HepG2 (cell line): ENCODE results near the gene C1QTNF5. TPM values are rescaled to one million over a fixed set of nuclear protein-coding genes. Genes with fewer than 3 reads are reported as not detected.

Experiments used
- ATAC-seq: fragments of 200-7000 bp; cut with Tn5 transposase; 3 replicates; pipeline ENCODE4 v1.9.1; 2020; ENCODE audit warnings: mild to moderate bottlenecking, moderate library complexity
- BruUV-seq: library from RNA; stranded (reverse); fragments of 400-500 nt; replicated peaks from 2 replicates; lab custom pipeline; 2021; lab: Mats Ljungman, UMichigan
- CTCF ChIA-PET: fragments of 300-600 bp; formaldehyde crosslinking; extraction: SDS; loops from one replicate; lab custom pipeline; 2021; ENCODE audit warnings: low total read pairs, inconsistent platforms, low intra/inter-chr PET ratio; lab: Yijun Ruan, JAX
- POLR2A ChIA-PET: fragments of 350-600 bp; sonication (Branson Sonifier 250); formaldehyde crosslinking; loops from one replicate; lab custom pipeline; 2020; ENCODE audit warnings: antibody characterized with exemption, inconsistent platforms; lab: Yijun Ruan, JAX
- DNase-seq: peaks from one replicate; pipeline ENCODE4 v3.0.0-alpha.2; 2015; ENCODE audit warnings: low spot score
- FAIRE-seq: peaks from 3 replicates; lab custom pipeline; 2011; peaks lifted over from hg19 to GRCh38; lab: Jason Lieb, UNC
- H2AFZ ChIP-seq: one replicate; pipeline ENCODE4 v1.6.1; 2011; ENCODE audit warnings: low read length, inconsistent platforms
- H3K27ac ChIP-seq: fragments of 300-600 bp; 3 replicates; pipeline ENCODE4 v1.8.0; 2011; ENCODE audit warnings: mixed run types, mild to moderate bottlenecking, mixed read lengths, low read length, inconsistent platforms; ENCODE audit not compliant: insufficient read depth; ENCODE audit errors: extremely low read length
- H3K27me3 ChIP-seq, 2 experiments: fragments of 200-600 bp in 1 of 2; 2 replicates in 1 of 2; 3 replicates in 1 of 2; pipeline versions ENCODE4 v1.6.0 to v1.8.0; 2011; ENCODE audit warnings: low read length in 2 of 2, mild to moderate bottlenecking in 2 of 2, moderate library complexity in 2 of 2, inconsistent platforms in 1 of 2; ENCODE audit not compliant: insufficient read depth in 2 of 2, control insufficient read depth in 1 of 2
- H3K36me3 ChIP-seq, 2 experiments: fragments of 200-600 bp in 1 of 2; replicated peaks in 1 of 2; 2 replicates in 1 of 2; 3 replicates in 1 of 2; pipeline versions ENCODE4 v1.5.1 to v1.8.0; 2011; ENCODE audit warnings: low read length in 2 of 2, inconsistent platforms in 1 of 2; ENCODE audit not compliant: insufficient read depth in 2 of 2, control insufficient read depth in 1 of 2
- H3K4me1 ChIP-seq: 2 replicates; pipeline ENCODE4 v1.5.1; 2012; ENCODE audit warnings: low read length, inconsistent platforms; ENCODE audit not compliant: insufficient read depth
- H3K4me2 ChIP-seq: 2 replicates; pipeline ENCODE4 v1.6.0; 2011; ENCODE audit warnings: low read depth, low read length, inconsistent platforms
- H3K4me3 ChIP-seq, 3 experiments: fragments of 200-600 bp in 1 of 3; sonication (generic), shearing (Covaris generic) in 1 of 3; replicated peaks in 1 of 3; 2 replicates each; pipeline ENCODE4 v1.5.1; 2011 to 2016; ENCODE audit warnings: low read length in 3 of 3, inconsistent platforms in 2 of 3, low read depth in 2 of 3, mild to moderate bottlenecking in 2 of 3, control low read depth in 1 of 3, mixed read lengths in 1 of 3; ENCODE audit not compliant: insufficient read depth in 1 of 3
- H3K79me2 ChIP-seq: one replicate; pipeline ENCODE4 v1.6.1; 2011; ENCODE audit warnings: low read length, inconsistent platforms; ENCODE audit not compliant: insufficient read depth
- H3K9ac ChIP-seq: 2 replicates; pipeline ENCODE4 v1.6.0; 2011; ENCODE audit warnings: mild to moderate bottlenecking, low read depth, low read length, inconsistent platforms; ENCODE audit not compliant: insufficient read depth
- H3K9me3 ChIP-seq: 2 replicates; pipeline ENCODE4 v1.5.1; 2012; ENCODE audit warnings: mild to moderate bottlenecking, low read length
- H4K20me1 ChIP-seq: 2 replicates; pipeline ENCODE4 v1.6.0; 2011; ENCODE audit warnings: inconsistent platforms, mild to moderate bottlenecking, low read length, moderate library complexity; ENCODE audit not compliant: insufficient read depth
- ARNT2 ChIP-seq: sonication (generic); formaldehyde crosslinking; IDR thresholded peaks from 2 replicates; pipeline ENCODE4 v1.8.0; 2022; ENCODE audit warnings: mild to moderate bottlenecking, low read depth, missing genetic modification reagents, moderate library complexity
- CHCHD3 ChIP-seq: sonication (generic); formaldehyde crosslinking; IDR thresholded peaks from 2 replicates; pipeline ENCODE4 v1.8.0; 2022; ENCODE audit warnings: mild to moderate bottlenecking, missing genetic modification reagents, moderate library complexity
- GATAD2A ChIP-seq: IDR thresholded peaks from 2 replicates; pipeline ENCODE4 v1.6.1; 2016
- HDAC2 ChIP-seq: sonication (generic); formaldehyde crosslinking; IDR thresholded peaks from 2 replicates; pipeline ENCODE4 v1.4.0; 2020; ENCODE audit warnings: missing genetic modification reagents
- HNRNPL ChIP-seq: fragments of 200-400 bp; formaldehyde crosslinking; IDR thresholded peaks from 2 replicates; pipeline ENCODE4 v1.6.1; 2017; ENCODE audit warnings: mild to moderate bottlenecking, low read depth, low read length
- NFE2 ChIP-seq: sonication (generic); formaldehyde crosslinking; IDR thresholded peaks from 2 replicates; pipeline ENCODE4 v1.4.0; 2020; ENCODE audit warnings: missing genetic modification reagents
- NR1H2 ChIP-seq: sonication (generic); formaldehyde crosslinking; IDR thresholded peaks from 2 replicates; pipeline ENCODE4 v1.8.1; 2022; ENCODE audit warnings: low read depth, missing genetic modification reagents, borderline replicate concordance
- ZFP90 ChIP-seq: sonication (generic); formaldehyde crosslinking; IDR thresholded peaks from 2 replicates; pipeline ENCODE4 v1.8.0; 2022; ENCODE audit warnings: missing genetic modification reagents, mild to moderate bottlenecking, inconsistent platforms, borderline replicate concordance
- ZNF292 ChIP-seq: sonication (generic); formaldehyde crosslinking; IDR thresholded peaks from 2 replicates; pipeline ENCODE4 v1.8.1; 2022; ENCODE audit warnings: mild to moderate bottlenecking, low read depth, missing genetic modification reagents, borderline replicate concordance
- ZNF577 ChIP-seq: sonication (generic); formaldehyde crosslinking; IDR thresholded peaks from 2 replicates; pipeline ENCODE4 v1.4.0; 2020; ENCODE audit warnings: mild to moderate bottlenecking, low read depth, missing genetic modification reagents, borderline replicate concordance
- ZNF652 ChIP-seq: IDR thresholded peaks from 2 replicates; pipeline ENCODE4 v1.6.1; 2016; ENCODE audit warnings: low read depth, borderline replicate concordance
- ZNF678 ChIP-seq: sonication (generic); formaldehyde crosslinking; IDR thresholded peaks from 2 replicates; pipeline ENCODE4 v1.4.0; 2020; ENCODE audit warnings: mild to moderate bottlenecking, missing genetic modification reagents
- ZNF781 ChIP-seq: sonication (generic); formaldehyde crosslinking; IDR thresholded peaks from 2 replicates; pipeline ENCODE4 v1.5.1; 2020; ENCODE audit warnings: borderline replicate concordance, mild to moderate bottlenecking, missing genetic modification reagents; ENCODE audit errors: not compliant biosample characterization
- ZSCAN29 ChIP-seq: sonication (generic); formaldehyde crosslinking; conservative IDR thresholded peaks from 2 replicates; pipeline ENCODE4 v1.4.0; 2020; ENCODE audit warnings: mild to moderate bottlenecking, missing genetic modification reagents
- WGBS: methylation state at CpG from one replicate; pipeline ENCODE4 v1.1.6; 2017; ENCODE audit warnings: low lambda C conversion rate; 5-methylcytosine and 5-hydroxymethylcytosine counted together
- in situ Hi-C: cut with HindIII; loops from 2 replicates; pipeline ENCODE4 v1.10.0; 2017; ENCODE audit warnings: low pct_unique_long_range_greater_than_20kb; ENCODE audit not compliant: extremely low pct_ligation_motif_present
- intact Hi-C: fragments of 100-400 bp; cut with micrococcal nuclease; formaldehyde crosslinking; loops from one replicate; pipeline ENCODE4 v1.10.0; 2022; ENCODE audit not compliant: unreplicated experiment
- polyA plus RNA-seq, 8 experiments: library from polyadenylated mRNA; depleted of rRNA in 3 of 8; stranded (reverse) in 7 of 8; unstranded in 1 of 8; fragments of >200 nt; fragmentation: Illumina TruSeq in 4 of 8; extraction: Trizol in 4 of 8; gene quantifications; 2 replicates each; pipeline versions ENCODE4 v1.2.1 to v1.2.3, GENCODE V29; 2011 to 2016; ENCODE audit warnings: low read depth in 4 of 8, missing spikeins in 1 of 8, mixed read lengths in 1 of 8; ENCODE audit not compliant: insufficient read depth in 1 of 8
- total RNA-seq, 5 experiments: library from RNA; depleted of rRNA; stranded (reverse); fragments of >200 nt; fragmentation: Illumina TruSeq; extraction: Trizol; gene quantifications; 2 replicates each; pipeline ENCODE4 v1.2.3, GENCODE V29; 2016; ENCODE audit warnings: low read depth in 1 of 5
- TF ChIP-seq, protein P1 (sequence below): IDR thresholded peaks from 2 replicates; pipeline ENCODE4 v1.6.1; 2018; ENCODE audit warnings: missing genetic modification reagents, mild to moderate bottlenecking, missing compliant biosample characterization
- TF ChIP-seq, protein P2 (sequence below): sonication (generic); formaldehyde crosslinking; IDR thresholded peaks from 2 replicates; pipeline ENCODE4 v1.5.1; 2020; ENCODE audit warnings: mild to moderate bottlenecking, moderate library complexity, missing genetic modification reagents
- TF ChIP-seq, protein P3 (sequence below): sonication (generic); formaldehyde crosslinking; IDR thresholded peaks from 2 replicates; pipeline ENCODE4 v1.5.1; 2020; ENCODE audit warnings: missing genetic modification reagents, mild to moderate bottlenecking, borderline replicate concordance
- TF ChIP-seq, protein P4 (sequence below), 2 experiments: fragments of 450-650 bp in 1 of 2; sonication (generic) in 1 of 2; formaldehyde crosslinking; IDR thresholded peaks; 2 replicates each; pipeline versions ENCODE4 v1.5.0 to v1.8.0; 2020 to 2022; ENCODE audit warnings: mild to moderate bottlenecking in 1 of 2, missing genetic modification reagents in 1 of 2

C1QTNF5 gene
- total and polyA plus RNA-seq, 2 of the 13 experiments (the other 11 are each of a cell fraction or from before 2014, with no cell fraction given), result 0.86 to 1.2 TPM

DNA sequence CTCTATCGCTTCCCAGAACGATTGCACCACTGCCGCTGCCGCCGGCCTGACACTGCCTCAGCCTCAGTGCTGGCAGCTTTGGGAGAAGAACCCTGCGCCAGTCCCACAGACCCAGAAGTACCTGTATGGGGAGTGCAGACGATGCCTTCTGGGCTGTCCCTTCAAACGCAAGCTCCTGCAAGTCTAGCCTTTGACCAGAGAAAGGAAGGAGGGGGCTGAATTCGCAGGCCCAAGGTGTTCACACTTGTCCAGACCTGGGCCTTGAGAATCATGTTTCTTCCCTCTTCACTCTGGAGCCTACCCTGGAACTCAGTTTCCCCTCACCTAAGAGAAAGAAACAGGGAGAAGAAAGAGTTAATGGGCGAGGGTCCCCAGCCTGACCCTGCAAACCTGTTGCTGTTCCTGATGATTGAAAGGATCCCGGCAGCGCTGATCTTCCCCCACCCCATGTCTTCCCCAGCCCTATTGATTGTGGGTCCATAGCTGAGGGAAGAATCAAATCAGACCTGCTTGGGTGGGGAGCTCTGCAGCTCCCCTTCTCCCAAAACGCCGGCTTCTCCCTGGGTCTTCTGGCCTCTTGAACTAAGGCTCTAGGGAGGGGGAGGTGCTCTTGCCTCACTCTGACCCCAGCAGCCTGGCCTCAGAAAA lies 23.0 kb downstream of the C1QTNF5 start:
- Histone ChIP-seq H3K9me3 (no peaks in the 10 kb centered on the region), H3K9ac (peak overlapping the region; percentile 70), H3K36me3 (no peaks in the 10 kb centered on the region), H2AFZ (peak overlapping the region; percentile 30), H3K4me3 (peak overlapping the region; percentile 53 to 77 (median 76)), H3K27me3 (peaks cover 0 to 9% of the 10 kb centered on the region in 2 experiments; a peak in 1 of 5 replicates), H3K79me2 (no peaks in the 10 kb centered on the region), H3K27ac (no peak overlapping the region), H3K4me1 (peaks cover 65% of the 10 kb centered on the region), H3K4me2 (peak overlapping the region; percentile 96), H4K20me1 (no peaks in the 10 kb centered on the region)
- no peak for FAIRE-seq
- BruUV-seq, result TSS peak; percentile 67
- in situ Hi-C loops (no loop called here), intact Hi-C loops (loop anchor here (2.0 kb wide), 1 partner anchor 17 kb away; the partner anchor contains the start of gene RNF26)
- ChIA-PET POLR2A (interaction anchor here (1.1 to 3.0 kb wide), 13 partner anchors 8 to 233 kb away, joined by 3 to 14 read pairs (median 5); partner anchors contain the start of genes HMBS, RNF26 and USP2), CTCF (no interaction called here)
- DNase-seq, result no peak
- WGBS, result 20% methylated on average over 7 of the region's 14 CpGs
- peak; percentile 45; the same call in 2 of the 3 replicates for ATAC-seq
- TF ChIP-seq ZNF652 (CRISPR knock-in tag) (peak; percentile 44; the same call in 1 of the 2 replicates), ZSCAN29 (CRISPR knock-in tag) (no peak), ZNF577 (CRISPR knock-in tag) (no peak), NR1H2 (no peak), HDAC2 (0 out of 2 replicates have a peak, but pooled peaks have one; percentile 18), ZFP90 (CRISPR knock-in tag) (no peak), HNRNPL (0 out of 2 replicates have a peak, but pooled peaks have one; percentile 12), NFE2 (no peak), ZNF781 (CRISPR knock-in tag) (no peak), ZNF678 (CRISPR knock-in tag) (peak; percentile 2; the same call in 1 of the 2 replicates), CHCHD3 (CRISPR knock-in tag) (no peak), ZNF292 (CRISPR knock-in tag) (no peak), GATAD2A (CRISPR knock-in tag) (peak; percentile 29; the same call in 1 of the 2 replicates), ARNT2 (CRISPR knock-in tag) (no peak)
- TF ChIP-seq, protein P1, sequence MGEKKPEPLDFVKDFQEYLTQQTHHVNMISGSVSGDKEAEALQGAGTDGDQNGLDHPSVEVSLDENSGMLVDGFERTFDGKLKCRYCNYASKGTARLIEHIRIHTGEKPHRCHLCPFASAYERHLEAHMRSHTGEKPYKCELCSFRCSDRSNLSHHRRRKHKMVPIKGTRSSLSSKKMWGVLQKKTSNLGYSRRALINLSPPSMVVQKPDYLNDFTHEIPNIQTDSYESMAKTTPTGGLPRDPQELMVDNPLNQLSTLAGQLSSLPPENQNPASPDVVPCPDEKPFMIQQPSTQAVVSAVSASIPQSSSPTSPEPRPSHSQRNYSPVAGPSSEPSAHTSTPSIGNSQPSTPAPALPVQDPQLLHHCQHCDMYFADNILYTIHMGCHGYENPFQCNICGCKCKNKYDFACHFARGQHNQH (CRISPR knock-in tag), result no peak
- TF ChIP-seq, protein P2, sequence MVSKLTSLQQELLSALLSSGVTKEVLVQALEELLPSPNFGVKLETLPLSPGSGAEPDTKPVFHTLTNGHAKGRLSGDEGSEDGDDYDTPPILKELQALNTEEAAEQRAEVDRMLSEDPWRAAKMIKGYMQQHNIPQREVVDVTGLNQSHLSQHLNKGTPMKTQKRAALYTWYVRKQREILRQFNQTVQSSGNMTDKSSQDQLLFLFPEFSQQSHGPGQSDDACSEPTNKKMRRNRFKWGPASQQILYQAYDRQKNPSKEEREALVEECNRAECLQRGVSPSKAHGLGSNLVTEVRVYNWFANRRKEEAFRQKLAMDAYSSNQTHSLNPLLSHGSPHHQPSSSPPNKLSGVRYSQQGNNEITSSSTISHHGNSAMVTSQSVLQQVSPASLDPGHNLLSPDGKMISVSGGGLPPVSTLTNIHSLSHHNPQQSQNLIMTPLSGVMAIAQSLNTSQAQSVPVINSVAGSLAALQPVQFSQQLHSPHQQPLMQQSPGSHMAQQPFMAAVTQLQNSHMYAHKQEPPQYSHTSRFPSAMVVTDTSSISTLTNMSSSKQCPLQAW, result 0 out of 2 replicates have a peak, but pooled peaks have one; percentile 24
- TF ChIP-seq, protein P3, sequence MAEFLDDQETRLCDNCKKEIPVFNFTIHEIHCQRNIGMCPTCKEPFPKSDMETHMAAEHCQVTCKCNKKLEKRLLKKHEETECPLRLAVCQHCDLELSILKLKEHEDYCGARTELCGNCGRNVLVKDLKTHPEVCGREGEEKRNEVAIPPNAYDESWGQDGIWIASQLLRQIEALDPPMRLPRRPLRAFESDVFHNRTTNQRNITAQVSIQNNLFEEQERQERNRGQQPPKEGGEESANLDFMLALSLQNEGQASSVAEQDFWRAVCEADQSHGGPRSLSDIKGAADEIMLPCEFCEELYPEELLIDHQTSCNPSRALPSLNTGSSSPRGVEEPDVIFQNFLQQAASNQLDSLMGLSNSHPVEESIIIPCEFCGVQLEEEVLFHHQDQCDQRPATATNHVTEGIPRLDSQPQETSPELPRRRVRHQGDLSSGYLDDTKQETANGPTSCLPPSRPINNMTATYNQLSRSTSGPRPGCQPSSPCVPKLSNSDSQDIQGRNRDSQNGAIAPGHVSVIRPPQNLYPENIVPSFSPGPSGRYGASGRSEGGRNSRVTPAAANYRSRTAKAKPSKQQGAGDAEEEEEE (CRISPR knock-in tag), result no peak
- TF ChIP-seq, protein P4, sequence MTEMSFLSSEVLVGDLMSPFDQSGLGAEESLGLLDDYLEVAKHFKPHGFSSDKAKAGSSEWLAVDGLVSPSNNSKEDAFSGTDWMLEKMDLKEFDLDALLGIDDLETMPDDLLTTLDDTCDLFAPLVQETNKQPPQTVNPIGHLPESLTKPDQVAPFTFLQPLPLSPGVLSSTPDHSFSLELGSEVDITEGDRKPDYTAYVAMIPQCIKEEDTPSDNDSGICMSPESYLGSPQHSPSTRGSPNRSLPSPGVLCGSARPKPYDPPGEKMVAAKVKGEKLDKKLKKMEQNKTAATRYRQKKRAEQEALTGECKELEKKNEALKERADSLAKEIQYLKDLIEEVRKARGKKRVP (CRISPR knock-in tag; IDR thresholded peaks at IDR 0.05), result no peak
